ENCODE data around the gene GREM1.

GREM1 gene

DNA sequence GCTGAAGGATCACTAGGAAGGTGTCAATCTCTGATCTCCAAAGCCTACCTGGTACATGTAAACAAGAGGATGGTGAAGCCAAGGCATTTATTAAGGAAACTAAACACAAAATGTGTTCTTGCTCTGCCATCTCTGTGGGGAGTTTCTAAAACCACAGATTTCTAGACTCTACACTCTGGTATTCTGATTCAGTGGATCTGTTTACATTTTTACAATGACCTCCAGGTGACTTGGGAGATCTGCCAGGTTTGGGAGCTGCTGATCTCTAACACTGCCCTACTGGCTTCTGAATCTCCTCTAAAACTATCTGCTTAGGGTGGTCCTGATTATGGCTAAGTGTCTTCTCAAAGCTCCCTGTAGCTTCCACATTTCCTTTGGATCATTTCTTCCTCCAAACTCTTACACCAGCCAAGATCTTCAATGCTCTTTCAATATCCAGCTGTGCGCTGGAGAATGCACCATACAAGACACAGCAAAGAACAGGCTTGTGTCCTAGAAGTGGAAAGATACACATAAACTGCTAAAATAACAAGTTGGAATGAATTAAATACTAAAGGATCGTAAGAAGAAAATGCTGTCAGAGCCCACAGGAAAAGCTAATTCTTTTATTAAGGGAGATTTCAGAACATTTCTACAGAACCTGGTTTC is 72.7 kb downstream of the GREM1 start:
- DNase-seq, result no peak

DNA sequence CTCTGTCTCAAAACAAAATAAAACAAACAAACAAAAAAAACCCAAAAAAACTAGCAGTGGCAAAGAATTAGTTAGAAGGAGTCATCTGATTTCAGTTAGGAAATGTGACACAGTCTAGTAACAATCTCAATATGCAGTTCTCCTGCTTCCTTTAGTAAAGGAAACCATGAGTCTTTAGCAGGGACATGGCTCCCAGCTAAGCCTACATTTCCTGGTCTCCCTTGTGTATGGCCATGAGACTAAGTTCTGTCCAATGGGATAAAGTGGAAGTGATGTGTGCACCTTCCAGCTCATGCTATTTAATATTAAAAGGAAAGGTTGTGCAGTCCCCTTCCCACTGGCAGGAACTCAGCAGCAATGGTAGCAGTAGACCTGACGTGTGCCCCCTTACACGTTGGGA is 74.6 kb downstream of the GREM1 start:
- DNase-seq, result no peak

Data from NCI-H1930 (cell line).